HCT116 (cell line): ENCODE data around the gene RTKN2. TPM values are rescaled to one million over a fixed set of nuclear protein-coding genes. Genes with fewer than 3 reads are reported as not detected.

Experiments used
- ATAC-seq: fragments of 200-7000 bp; cut with Tn5 transposase; 2 replicates; pipeline ENCODE4 v1.9.1; 2020; ENCODE audit warnings: mild to moderate bottlenecking, moderate library complexity
- BruUV-seq: library from RNA; stranded (reverse); fragments of 400-500 nt; replicated peaks from 2 replicates; lab custom pipeline; 2021; lab: Mats Ljungman, UMichigan
- CTCF ChIA-PET: fragments of 300-600 bp; sonication (Branson Sonifier 250); formaldehyde crosslinking; loops from one replicate; lab custom pipeline; 2021; ENCODE audit warnings: antibody characterized with exemption; lab: Charles Lee
- POLR2A ChIA-PET: fragments of 300-600, 350-600 bp; sonication (Branson Sonifier 250); formaldehyde crosslinking; loops from one replicate; lab custom pipeline; 2021; ENCODE audit warnings: antibody characterized with exemption; lab: Charles Lee
- RAD21 ChIA-PET, 2 experiments: fragments of 300-600 bp; sonication (Branson Sonifier 250); formaldehyde crosslinking; loops; one replicate each; lab custom pipeline; 2023; ENCODE audit warnings: low total read pairs in 2 of 2; ENCODE audit not compliant: uncharacterized antibody in 2 of 2, unreplicated experiment in 2 of 2, low non-redundant PET in 1 of 2; lab: Charles Lee
- DNase-seq: peaks from one replicate; pipeline ENCODE4 v3.0.0-alpha.2; 2010; ENCODE audit warnings: low read depth, low spot score
- H2AFZ ChIP-seq: fragments of 200-600 bp; shearing (Covaris generic), sonication (generic); 2 replicates; pipeline ENCODE4 v1.6.1; 2017; ENCODE audit warnings: low read depth, mixed run types, mixed read lengths, antibody characterized with exemption, low read length; ENCODE audit not compliant: poor library complexity, severe bottlenecking
- H3K27ac ChIP-seq: 2 replicates; pipeline ENCODE4 v1.5.1; 2012; ENCODE audit warnings: low read depth, low read length
- H3K27me3 ChIP-seq: fragments of 200-600 bp; sonication (generic); 2 replicates; pipeline ENCODE4 v1.6.1; 2016; ENCODE audit warnings: mixed run types, low read length, mixed read lengths; ENCODE audit not compliant: insufficient read depth
- H3K36me3 ChIP-seq, 2 experiments: fragments of 200-500 bp in 1 of 2; fragments of 200-600 bp in 1 of 2; sonication (Bioruptor generic) in 1 of 2; sonication (generic) in 1 of 2; 2 replicates each; pipeline versions ENCODE4 v1.5.1 to v1.6.1; 2014 to 2016; ENCODE audit warnings: low read length in 2 of 2, inconsistent platforms in 1 of 2, mixed read lengths in 1 of 2, mixed run types in 1 of 2; ENCODE audit not compliant: insufficient read depth in 2 of 2, control insufficient read depth in 1 of 2
- H3K4me1 ChIP-seq, 2 experiments: fragments of 200-600 bp in 1 of 2; sonication (generic) in 1 of 2; 2 replicates each; pipeline versions ENCODE4 v1.5.1 to v1.6.1; 2012 to 2017; ENCODE audit warnings: low read length in 2 of 2, inconsistent platforms in 1 of 2, mild to moderate bottlenecking in 1 of 2, mixed read lengths in 1 of 2, mixed run types in 1 of 2, moderate library complexity in 1 of 2; ENCODE audit not compliant: insufficient read depth in 2 of 2, control insufficient read depth in 1 of 2
- H3K4me2 ChIP-seq: fragments of 200-600 bp; sonication (generic); 2 replicates; pipeline ENCODE4 v1.6.1; 2017; ENCODE audit warnings: mixed run types, low read length, mixed read lengths
- H3K4me3 ChIP-seq, 2 experiments: fragments of 200-600 bp in 1 of 2; sonication (generic) in 1 of 2; replicated peaks in 1 of 2; 2 replicates each; pipeline ENCODE4 v1.5.1; 2011 to 2016; ENCODE audit warnings: low read length in 2 of 2, control low read depth in 1 of 2, low read depth in 1 of 2, mild to moderate bottlenecking in 1 of 2, mixed read lengths in 1 of 2, mixed run types in 1 of 2
- H3K79me2 ChIP-seq: fragments of 200-600 bp; sonication (generic); 2 replicates; pipeline ENCODE4 v1.6.1; 2017; ENCODE audit warnings: mild to moderate bottlenecking, mixed run types, low read length, moderate library complexity, mixed read lengths; ENCODE audit not compliant: insufficient read depth
- H3K9ac ChIP-seq: fragments of 200-600 bp; sonication (generic); 2 replicates; pipeline ENCODE4 v1.6.1; 2016; ENCODE audit warnings: low read length, mixed read lengths
- H3K9me2 ChIP-seq: fragments of 200-600 bp; sonication (generic), shearing (Covaris generic); 2 replicates; pipeline ENCODE4 v1.6.1; 2017; ENCODE audit warnings: mixed run types, mild to moderate bottlenecking, moderate library complexity; ENCODE audit not compliant: insufficient read depth
- H3K9me3 ChIP-seq, 2 experiments: fragments of 200-500 bp in 1 of 2; fragments of 200-600 bp in 1 of 2; sonication (Bioruptor generic) in 1 of 2; sonication (generic) in 1 of 2; 2 replicates each; pipeline ENCODE4 v1.6.1; 2014 to 2017; ENCODE audit warnings: low read length in 2 of 2, mixed read lengths in 2 of 2, inconsistent platforms in 1 of 2, low read depth in 1 of 2, mild to moderate bottlenecking in 1 of 2, mixed run types in 1 of 2, moderate library complexity in 1 of 2; ENCODE audit not compliant: control insufficient read depth in 1 of 2, insufficient read depth in 1 of 2
- H4K20me1 ChIP-seq: fragments of 200-600 bp; sonication (generic), shearing (Covaris generic); 2 replicates; pipeline ENCODE4 v1.6.1; 2017; ENCODE audit warnings: mixed run types, mild to moderate bottlenecking, moderate library complexity; ENCODE audit not compliant: insufficient read depth
- ATF3 ChIP-seq: IDR thresholded peaks from 2 replicates; pipeline ENCODE4 v1.6.1; 2012
- POLR2A ChIP-seq: IDR thresholded peaks from 2 replicates; pipeline ENCODE4 v1.7.0; 2011; ENCODE audit warnings: borderline replicate concordance; ENCODE audit not compliant: insufficient read depth, insufficient read length; ENCODE audit errors: extremely low read depth
- SP1 ChIP-seq: IDR thresholded peaks from 2 replicates; pipeline ENCODE4 v1.6.1; 2012; ENCODE audit warnings: low read depth
- SRF ChIP-seq: IDR thresholded peaks from 2 replicates; pipeline ENCODE4 v1.6.1; 2012; ENCODE audit warnings: low read depth
- ZBTB33 ChIP-seq: IDR thresholded peaks from 2 replicates; pipeline ENCODE4 v1.6.1; 2011; ENCODE audit warnings: mild to moderate bottlenecking, low read length, moderate library complexity; ENCODE audit not compliant: insufficient replicate concordance; ENCODE audit errors: extremely low read depth
- ZFX ChIP-seq: fragments of 450-650 bp; IDR thresholded peaks from 2 replicates; pipeline ENCODE4 v1.6.1; 2017
- intact Hi-C: fragments of 100-400 bp; cut with micrococcal nuclease; formaldehyde crosslinking; loops from 2 replicates; pipeline ENCODE4 v1.10.0; 2022
- total RNA-seq: library from RNA; stranded (reverse); gene quantifications from one replicate; pipeline ENCODE4 v1.2.1, GENCODE V29; 2021; ENCODE audit not compliant: unreplicated experiment

RTKN2 gene
- total RNA-seq, 1 experiment from 2014 or later = 7.9 TPM

DNA sequence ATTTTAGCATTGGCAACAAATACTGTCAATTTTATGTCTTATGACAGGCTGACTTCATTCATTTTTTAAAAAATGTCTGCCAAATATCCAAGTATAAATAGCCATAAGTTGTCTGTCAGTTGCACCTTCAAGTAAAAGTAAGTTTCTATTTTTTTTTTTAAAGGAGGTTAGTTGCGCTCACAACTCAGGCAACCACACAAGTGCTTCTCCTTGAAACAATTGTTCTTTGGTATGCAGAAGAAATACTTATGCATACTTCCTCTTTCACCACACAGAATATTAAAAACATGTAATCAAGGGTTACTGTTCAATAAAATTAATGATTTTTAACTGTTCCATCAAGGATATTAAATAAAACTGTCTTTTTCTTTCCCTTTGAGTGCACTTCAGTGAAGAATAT lies 97.9 kb downstream of the RTKN2 start:
- Histone ChIP-seq H3K27ac (no peak overlapping the region), H3K4me3 (no peak overlapping the region), H3K27me3 (no peaks in the 10 kb centered on the region), H3K4me2 (no peak overlapping the region), H3K9me3 (no peaks in the 10 kb centered on the region), H3K36me3 (no peaks in the 10 kb centered on the region), H2AFZ (no peak overlapping the region), H3K4me1 (no peaks in the 10 kb centered on the region), H3K9me2 (no peaks in the 10 kb centered on the region), H3K9ac (no peak overlapping the region), H4K20me1 (no peaks in the 10 kb centered on the region), H3K79me2 (no peaks in the 10 kb centered on the region)
- ChIA-PET POLR2A (no interaction called here), RAD21 (no interaction called here), CTCF (no interaction called here)
- intact Hi-C loops = no loop called here
- DNase-seq (no peak), ATAC-seq (no peak)
- TF ChIP-seq SRF = no peak
- no peak for TF ChIP-seq POLR2A
- no peak for TF ChIP-seq ZBTB33
- no peak for TF ChIP-seq SP1
- BruUV-seq = no TSS peak

- H3K9me2 ChIP-seq = no peaks in the 10 kb centered on the region
- DNase-seq (no peak), ATAC-seq (no peak)
- TF ChIP-seq ATF3 (no peak), ZFX (no peak)
- no peak overlapping the region for H3K27ac ChIP-seq
- H3K4me3 ChIP-seq = no peak overlapping the region
- no peaks in the 10 kb centered on the region for H3K36me3 ChIP-seq
- ChIA-PET POLR2A (no interaction called here), CTCF (no interaction called here), RAD21 (no interaction called here)
- H3K9ac ChIP-seq = no peak overlapping the region
- intact Hi-C loops = no loop called here
- no peaks in the 10 kb centered on the region for H4K20me1 ChIP-seq
- H3K4me2 ChIP-seq = no peak overlapping the region
- no peaks in the 10 kb centered on the region for H3K4me1 ChIP-seq
- H3K27me3 ChIP-seq = no peaks in the 10 kb centered on the region
- no peak overlapping the region for H2AFZ ChIP-seq
- no TSS peak for BruUV-seq
- no peaks in the 10 kb centered on the region for H3K79me2 ChIP-seq
- no peaks in the 10 kb centered on the region for H3K9me3 ChIP-seq
Observed at GRCh38 chr10:62166331-62167131, 102.1 kb downstream of the RTKN2 start.
